GM06990 (cell line): Measurements from ENCODE around the gene PLEKHN1.

Experiments used
- DNase-seq: peaks from one replicate; pipeline ENCODE4 v3.0.0-alpha.2; 2011; ENCODE audit not compliant: insufficient read length; ENCODE audit errors: extremely low read depth
- H3K27me3 ChIP-seq: replicated peaks from 2 replicates; pipeline ENCODE4 v1.6.0; 2011; ENCODE audit warnings: low read length; ENCODE audit not compliant: control insufficient read depth, insufficient read depth
- H3K36me3 ChIP-seq: 2 replicates; pipeline ENCODE4 v1.5.1; 2011; ENCODE audit warnings: low read length; ENCODE audit not compliant: control insufficient read depth, insufficient read depth
- H3K4me3 ChIP-seq: replicated peaks from 2 replicates; pipeline ENCODE4 v1.5.1; 2011; ENCODE audit warnings: low read depth, mild to moderate bottlenecking, control low read depth, low read length
- TF ChIP-seq, protein P1 (sequence below): IDR thresholded peaks from 2 replicates; pipeline ENCODE4 v1.5.1; 2011; ENCODE audit warnings: low read length, control low read depth, mild to moderate bottlenecking, inconsistent platforms; ENCODE audit not compliant: insufficient read depth, poor library complexity, severe bottlenecking

Gene PLEKHN1

DNA sequence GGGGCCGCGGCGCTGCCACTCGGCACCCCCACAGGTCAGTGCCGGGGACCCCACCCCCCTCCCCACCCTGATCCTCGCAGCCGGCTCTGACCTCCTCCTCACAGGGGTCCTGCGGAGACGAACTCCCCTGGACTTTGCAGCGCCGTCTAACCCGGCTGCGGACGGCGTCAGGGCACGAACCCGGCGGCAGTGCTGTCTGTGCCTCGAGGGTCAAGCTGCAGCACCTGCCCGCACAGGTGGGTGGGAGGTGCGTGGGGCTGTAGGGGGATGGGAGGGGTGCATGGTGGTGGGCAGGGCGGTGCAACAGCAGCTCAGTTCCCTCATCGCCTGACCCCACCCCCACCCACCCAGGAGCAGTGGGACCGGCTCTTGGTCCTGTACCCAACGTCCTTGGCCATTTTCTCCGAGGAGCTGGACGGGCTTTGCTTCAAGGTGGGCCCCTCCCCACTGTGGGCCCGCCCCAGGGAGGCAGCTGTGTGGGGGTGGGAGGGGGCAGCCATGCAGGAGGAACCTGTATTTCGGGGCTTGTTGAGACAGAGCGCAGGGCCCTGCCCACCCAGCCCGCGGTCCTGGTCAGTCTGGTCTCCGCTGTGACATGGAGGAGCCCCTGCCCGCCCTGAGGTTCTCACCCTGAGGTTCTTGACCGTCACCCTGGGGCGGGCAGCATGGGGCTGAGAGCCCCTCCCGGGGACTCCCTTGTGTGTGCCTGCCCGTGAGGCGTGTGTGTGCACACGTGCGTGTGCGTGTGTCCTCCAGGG lies 4.9 kb downstream of the PLEKHN1 start:
- H3K27me3 ChIP-seq = no peaks in the 10 kb centered on the region; the same call in 1 of the 2 replicates
- TF ChIP-seq, protein P1, sequence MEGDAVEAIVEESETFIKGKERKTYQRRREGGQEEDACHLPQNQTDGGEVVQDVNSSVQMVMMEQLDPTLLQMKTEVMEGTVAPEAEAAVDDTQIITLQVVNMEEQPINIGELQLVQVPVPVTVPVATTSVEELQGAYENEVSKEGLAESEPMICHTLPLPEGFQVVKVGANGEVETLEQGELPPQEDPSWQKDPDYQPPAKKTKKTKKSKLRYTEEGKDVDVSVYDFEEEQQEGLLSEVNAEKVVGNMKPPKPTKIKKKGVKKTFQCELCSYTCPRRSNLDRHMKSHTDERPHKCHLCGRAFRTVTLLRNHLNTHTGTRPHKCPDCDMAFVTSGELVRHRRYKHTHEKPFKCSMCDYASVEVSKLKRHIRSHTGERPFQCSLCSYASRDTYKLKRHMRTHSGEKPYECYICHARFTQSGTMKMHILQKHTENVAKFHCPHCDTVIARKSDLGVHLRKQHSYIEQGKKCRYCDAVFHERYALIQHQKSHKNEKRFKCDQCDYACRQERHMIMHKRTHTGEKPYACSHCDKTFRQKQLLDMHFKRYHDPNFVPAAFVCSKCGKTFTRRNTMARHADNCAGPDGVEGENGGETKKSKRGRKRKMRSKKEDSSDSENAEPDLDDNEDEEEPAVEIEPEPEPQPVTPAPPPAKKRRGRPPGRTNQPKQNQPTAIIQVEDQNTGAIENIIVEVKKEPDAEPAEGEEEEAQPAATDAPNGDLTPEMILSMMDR = no peak
- H3K4me3 ChIP-seq = no peak overlapping the region
- no peaks in the 10 kb centered on the region for H3K36me3 ChIP-seq
- DNase-seq = no peak

DNA sequence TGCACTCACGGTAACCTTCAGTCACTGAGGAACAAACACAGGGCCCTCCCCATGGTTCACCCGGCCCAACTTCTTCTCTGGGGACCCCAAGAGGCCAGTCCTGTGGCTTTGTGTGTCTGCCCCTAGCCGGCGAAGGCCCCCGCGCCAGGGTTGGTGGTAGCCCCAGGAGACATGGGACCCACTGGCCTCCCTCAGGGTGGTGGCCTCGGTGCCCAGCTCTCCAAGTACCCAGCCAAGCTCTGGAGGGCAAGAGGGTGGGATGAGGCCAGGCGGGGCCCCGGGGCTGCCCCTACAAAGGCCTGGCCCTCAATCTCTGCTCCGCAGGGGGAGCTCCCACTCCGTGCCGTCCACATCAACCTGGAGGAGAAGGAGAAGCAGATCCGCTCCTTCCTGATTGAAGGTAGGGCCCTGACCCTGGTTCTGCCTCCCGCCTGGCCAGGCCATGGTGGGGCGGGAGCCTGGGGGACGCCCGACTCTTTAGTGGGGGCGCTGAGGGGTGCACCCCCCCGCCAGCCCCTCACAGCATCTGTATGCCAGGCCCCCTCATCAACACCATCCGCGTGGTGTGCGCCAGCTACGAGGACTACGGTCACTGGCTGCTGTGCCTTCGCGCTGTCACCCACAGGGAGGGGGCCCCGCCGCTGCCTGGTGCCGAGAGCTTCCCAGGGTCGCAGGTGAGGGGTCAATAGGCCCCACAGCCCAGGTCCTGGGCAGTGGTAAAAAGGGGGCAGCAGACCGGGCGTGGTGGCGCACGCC lies 5.6 kb downstream of the PLEKHN1 start:
- H3K27me3 ChIP-seq = no peaks in the 10 kb centered on the region; the same call in 1 of the 2 replicates
- H3K36me3 ChIP-seq = no peaks in the 10 kb centered on the region
- no peak overlapping the region for H3K4me3 ChIP-seq
- DNase-seq = no peak
- TF ChIP-seq, protein P1 = no peak

DNA sequence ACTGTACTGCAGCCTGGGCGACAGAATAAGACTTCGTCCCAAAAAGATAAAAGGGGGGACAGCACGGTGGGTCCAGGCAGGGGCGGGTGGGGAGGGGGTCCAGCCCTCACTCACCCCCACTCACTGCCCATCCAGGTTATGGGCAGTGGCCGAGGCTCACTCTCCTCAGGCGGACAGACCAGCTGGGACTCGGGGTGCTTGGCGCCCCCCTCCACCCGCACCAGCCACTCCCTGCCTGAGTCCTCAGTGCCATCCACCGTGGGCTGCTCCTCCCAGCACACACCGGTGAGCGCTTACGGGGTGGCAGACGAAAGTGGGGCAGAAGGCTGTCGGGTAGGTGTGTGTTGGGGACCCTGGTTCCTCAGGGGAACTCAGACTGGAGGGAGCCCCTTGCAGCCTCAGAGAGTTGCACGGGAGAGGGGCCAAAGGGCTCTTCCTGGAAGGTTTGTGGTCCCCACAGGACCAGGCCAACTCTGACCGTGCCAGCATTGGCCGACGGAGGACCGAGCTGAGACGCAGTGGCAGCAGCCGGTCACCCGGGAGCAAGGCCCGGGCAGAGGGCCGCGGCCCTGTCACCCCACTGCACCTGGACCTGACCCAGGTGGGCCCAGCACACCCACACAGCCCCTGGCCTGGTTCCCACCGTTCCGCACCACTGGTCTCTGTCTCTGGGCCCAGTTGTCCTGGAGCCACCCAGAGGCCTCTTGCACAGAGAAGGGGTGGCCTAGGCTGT lies 6.6 kb downstream of the PLEKHN1 start:
- H3K27me3 ChIP-seq = no peaks in the 10 kb centered on the region; the same call in 1 of the 2 replicates
- no peaks in the 10 kb centered on the region for H3K36me3 ChIP-seq
- no peak overlapping the region for H3K4me3 ChIP-seq
- TF ChIP-seq, protein P1 = no peak
- no peak for DNase-seq

DNA sequence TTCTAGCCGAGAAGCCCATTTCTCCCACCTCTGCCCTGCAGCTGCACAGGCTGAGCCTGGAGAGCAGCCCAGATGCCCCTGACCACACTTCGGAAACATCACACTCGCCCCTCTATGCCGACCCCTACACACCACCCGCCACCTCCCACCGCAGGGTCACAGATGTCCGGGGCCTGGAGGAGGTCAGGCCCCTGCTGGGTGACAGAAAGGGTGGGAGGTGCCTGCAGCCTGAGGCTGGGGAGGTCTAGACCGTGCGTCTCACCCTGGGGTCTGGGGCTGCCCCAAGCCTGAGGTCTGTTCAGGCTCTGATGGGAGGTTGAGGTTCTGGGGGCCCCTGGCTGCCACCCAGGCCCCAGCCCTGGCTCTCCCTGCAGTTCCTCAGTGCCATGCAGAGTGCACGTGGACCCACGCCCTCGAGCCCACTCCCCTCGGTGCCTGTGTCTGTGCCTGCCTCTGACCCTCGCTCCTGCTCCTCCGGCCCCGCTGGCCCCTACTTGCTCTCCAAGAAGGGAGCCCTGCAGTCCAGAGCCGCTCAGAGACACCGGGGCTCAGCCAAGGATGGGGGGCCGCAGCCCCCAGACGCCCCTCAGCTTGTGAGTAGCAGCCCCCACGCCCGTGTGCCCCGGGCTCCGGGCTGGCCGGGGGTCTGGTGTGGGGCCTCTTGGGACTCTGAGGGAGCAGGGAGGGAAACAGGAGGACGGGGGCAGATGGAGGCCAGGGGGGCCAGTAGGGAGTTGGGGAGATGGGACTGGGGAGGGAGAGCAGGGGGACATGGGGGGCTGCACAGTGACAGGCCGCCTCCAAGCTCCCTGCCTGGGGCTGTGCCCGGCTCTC lies 7.4 kb downstream of the PLEKHN1 start:
- H3K4me3 ChIP-seq = no peak overlapping the region
- no peaks in the 10 kb centered on the region; the same call in 1 of the 2 replicates for H3K27me3 ChIP-seq
- no peak for DNase-seq
- H3K36me3 ChIP-seq = no peaks in the 10 kb centered on the region
- TF ChIP-seq, protein P1 = no peak

DNA sequence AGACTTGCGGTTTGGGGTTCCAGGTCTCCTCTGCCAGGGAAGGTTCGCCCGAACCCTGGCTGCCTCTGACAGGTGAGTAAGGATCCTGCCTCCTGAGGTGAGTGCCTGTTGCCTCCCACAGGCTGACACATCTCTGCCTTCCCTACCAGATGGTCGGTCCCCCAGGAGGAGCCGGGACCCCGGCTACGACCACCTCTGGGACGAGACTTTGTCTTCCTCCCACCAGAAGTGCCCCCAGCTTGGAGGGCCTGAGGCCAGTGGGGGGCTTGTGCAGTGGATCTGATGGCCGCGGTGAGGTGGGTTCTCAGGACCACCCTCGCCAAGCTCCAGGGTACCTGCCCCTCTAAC lies 8.0 kb downstream of the PLEKHN1 start:
- Histone ChIP-seq H3K4me3 (no peak overlapping the region), H3K27me3 (no peaks in the 10 kb centered on the region; the same call in 1 of the 2 replicates), H3K36me3 (no peaks in the 10 kb centered on the region)
- TF ChIP-seq, protein P1 = no peak
- no peak for DNase-seq
